LNCaP clone FGC (cell line): Measurements from ENCODE around the gene GPR83.

Experiments
- DNase-seq: peaks from one replicate; pipeline ENCODE4 v3.0.0-alpha.2; 2011; ENCODE audit warnings: low read depth
- H3K4me3 ChIP-seq: 2 replicates; pipeline ENCODE4 v1.5.1; 2011; ENCODE audit warnings: mild to moderate bottlenecking, low read depth, low read length, control low read depth
- TF ChIP-seq, protein P1 (sequence below): IDR thresholded peaks from 2 replicates; pipeline ENCODE4 v1.5.1; 2012; ENCODE audit warnings: mild to moderate bottlenecking; ENCODE audit not compliant: control insufficient read depth, insufficient read depth; ENCODE audit errors: extremely low read depth

The GPR83 gene

DNA sequence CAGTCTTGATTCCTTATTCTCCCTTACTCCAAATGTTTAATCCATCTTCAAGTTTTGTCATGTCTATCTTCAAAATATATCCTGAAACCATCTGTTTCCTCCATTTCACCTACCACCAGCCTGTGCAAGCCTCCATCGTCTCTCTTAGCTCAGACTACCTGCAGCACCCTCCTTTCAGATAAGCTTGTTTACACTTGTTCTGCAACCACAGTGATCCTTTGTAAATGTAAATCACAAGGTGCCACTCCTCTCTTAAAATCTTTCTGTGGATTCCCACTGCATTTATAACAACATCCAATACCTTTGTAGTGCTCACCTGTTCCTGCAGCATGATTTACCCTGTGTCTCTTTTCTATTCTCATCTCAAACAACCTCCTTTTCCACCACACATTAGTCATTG, 31.8 kb upstream of the GPR83 start:
- TF ChIP-seq, protein P1, sequence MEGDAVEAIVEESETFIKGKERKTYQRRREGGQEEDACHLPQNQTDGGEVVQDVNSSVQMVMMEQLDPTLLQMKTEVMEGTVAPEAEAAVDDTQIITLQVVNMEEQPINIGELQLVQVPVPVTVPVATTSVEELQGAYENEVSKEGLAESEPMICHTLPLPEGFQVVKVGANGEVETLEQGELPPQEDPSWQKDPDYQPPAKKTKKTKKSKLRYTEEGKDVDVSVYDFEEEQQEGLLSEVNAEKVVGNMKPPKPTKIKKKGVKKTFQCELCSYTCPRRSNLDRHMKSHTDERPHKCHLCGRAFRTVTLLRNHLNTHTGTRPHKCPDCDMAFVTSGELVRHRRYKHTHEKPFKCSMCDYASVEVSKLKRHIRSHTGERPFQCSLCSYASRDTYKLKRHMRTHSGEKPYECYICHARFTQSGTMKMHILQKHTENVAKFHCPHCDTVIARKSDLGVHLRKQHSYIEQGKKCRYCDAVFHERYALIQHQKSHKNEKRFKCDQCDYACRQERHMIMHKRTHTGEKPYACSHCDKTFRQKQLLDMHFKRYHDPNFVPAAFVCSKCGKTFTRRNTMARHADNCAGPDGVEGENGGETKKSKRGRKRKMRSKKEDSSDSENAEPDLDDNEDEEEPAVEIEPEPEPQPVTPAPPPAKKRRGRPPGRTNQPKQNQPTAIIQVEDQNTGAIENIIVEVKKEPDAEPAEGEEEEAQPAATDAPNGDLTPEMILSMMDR: no peak
- H3K4me3 ChIP-seq: no peak overlapping the region
- no peak for DNase-seq

- no peak overlapping the region for H3K4me3 ChIP-seq
- DNase-seq: no peak
- TF ChIP-seq, protein P1: no peak
Measured at GRCh38 chr11:94424662-94425061, 23.4 kb upstream of the GPR83 start.

DNA sequence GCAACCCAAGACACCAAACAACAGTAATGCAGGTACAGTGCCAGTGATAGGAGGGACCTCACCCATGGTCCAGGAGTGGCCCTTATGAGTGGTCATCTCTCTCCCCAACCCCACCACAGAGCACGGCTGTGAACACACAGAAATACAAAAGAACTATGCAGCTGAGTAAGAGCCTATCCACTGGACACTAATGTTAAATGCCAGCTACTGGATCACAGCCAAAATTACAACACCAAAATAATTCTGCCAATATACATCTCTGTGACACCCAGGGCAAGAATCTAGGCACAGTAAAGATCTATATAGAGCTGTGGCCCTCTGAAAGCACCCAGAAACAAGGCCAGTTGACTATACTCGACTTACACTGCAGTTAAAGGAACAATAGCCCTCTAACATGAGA, 22.8 kb upstream of the GPR83 start:
- TF ChIP-seq, protein P1: no peak
- no peak for DNase-seq
- no peak overlapping the region for H3K4me3 ChIP-seq

GRCh38 chr11:94423507-94423906, 22.3 kb upstream of the GPR83 start:
- TF ChIP-seq, protein P1: no peak
- DNase-seq: no peak
- H3K4me3 ChIP-seq: no peak overlapping the region

DNA sequence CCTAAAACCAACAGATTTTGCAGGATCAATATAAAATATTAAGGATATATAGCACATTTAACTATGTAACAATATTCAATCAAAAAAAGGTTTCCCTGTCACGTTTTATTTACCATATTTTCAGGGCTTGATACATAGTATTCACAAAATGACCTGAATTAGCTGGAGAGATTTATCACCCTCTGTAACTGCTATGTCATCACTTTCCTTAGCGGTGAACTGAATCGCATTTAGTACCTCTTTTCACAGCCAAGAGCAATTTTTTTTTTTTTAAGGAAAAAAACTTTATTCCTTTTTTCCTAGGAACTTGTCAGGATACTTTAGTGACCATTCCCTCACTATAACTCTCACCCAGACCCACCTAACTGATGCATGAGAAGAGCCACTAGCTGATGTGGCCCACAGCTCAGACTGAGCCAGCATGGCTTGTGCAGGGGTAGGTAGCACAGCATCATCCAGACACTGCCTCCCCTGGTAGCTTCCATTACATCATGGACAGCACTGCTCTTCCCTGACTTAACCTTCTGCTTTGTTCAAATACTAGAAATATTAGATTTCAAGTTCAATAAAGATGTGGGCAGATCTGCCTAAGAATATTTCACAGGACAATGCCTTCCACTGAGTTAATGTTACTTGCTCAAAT, 17.0 kb upstream of the GPR83 start:
- no peak overlapping the region for H3K4me3 ChIP-seq
- TF ChIP-seq, protein P1: no peak
- no peak for DNase-seq

- TF ChIP-seq, protein P1: peak; percentile 57
- DNase-seq: peak; percentile 2
- no peak overlapping the region for H3K4me3 ChIP-seq
Measured at GRCh38 chr11:94417386-94417987, 16.3 kb upstream of the GPR83 start.
